AG08395 (cell line): ENCODE measurements around the gene LGALS3BP.
A peak's percentile ranks its signal among the peaks of the same experiment; 100 is the strongest.
"Not testable (repeated sequence)": the region's sequence is repeated elsewhere in the genome, so short reads cannot be mapped to it uniquely, and the experiment has no call there.

Experiments used
- DNase-seq: peaks from one replicate; pipeline ENCODE4 v3.0.0; 2012; ENCODE audit warnings: mixed read lengths, low spot score

LGALS3BP gene, protein sequence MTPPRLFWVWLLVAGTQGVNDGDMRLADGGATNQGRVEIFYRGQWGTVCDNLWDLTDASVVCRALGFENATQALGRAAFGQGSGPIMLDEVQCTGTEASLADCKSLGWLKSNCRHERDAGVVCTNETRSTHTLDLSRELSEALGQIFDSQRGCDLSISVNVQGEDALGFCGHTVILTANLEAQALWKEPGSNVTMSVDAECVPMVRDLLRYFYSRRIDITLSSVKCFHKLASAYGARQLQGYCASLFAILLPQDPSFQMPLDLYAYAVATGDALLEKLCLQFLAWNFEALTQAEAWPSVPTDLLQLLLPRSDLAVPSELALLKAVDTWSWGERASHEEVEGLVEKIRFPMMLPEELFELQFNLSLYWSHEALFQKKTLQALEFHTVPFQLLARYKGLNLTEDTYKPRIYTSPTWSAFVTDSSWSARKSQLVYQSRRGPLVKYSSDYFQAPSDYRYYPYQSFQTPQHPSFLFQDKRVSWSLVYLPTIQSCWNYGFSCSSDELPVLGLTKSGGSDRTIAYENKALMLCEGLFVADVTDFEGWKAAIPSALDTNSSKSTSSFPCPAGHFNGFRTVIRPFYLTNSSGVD

DNA sequence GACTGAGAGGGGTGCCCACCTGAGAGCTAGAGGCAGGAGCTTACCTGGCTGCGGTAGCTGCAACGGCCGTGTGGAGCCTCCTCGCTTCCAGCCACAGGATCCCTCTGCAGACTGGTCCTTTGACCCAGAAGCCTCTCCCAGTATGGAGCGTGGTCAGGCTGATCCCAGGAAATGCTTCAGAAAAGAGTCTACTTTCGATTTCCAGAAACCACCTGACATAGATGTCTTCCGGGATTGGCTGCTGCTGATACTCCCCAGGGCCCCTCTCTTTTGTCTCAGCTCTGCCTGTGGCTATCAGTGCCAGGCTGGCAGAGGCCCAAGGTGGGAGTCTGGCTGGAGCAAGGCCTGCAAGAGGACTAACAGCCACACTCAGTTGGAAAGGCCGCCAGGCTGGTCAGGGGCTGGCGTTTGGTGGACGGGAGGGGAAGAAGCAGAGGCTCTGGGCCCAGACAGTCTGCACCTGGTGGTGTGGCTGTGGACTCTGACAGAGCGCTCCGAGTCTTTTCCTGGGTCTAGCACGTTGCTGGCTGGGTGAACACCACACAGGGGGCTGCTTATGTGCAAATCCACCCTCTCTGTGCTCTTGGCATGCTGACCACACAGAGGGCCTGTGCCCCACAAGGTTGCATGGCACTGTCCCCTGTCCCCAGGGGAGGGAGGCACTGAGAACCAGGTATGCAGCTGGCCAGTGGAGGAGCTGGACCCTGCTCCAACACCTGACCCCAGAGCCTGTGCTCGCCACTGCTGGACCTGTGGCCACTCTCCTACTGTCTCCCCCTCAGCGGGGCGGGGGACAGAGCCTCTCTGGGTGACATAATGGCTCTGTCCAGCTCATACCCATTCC, at the start of gene LGALS3BP:
Gene LGALS3BP (minus strand): TSS at position 144 of the 844 bp plus-strand sequence. CDS start 2,732 bp downstream, outside the sequence.
- DNase-seq, result peak; percentile 85

DNA sequence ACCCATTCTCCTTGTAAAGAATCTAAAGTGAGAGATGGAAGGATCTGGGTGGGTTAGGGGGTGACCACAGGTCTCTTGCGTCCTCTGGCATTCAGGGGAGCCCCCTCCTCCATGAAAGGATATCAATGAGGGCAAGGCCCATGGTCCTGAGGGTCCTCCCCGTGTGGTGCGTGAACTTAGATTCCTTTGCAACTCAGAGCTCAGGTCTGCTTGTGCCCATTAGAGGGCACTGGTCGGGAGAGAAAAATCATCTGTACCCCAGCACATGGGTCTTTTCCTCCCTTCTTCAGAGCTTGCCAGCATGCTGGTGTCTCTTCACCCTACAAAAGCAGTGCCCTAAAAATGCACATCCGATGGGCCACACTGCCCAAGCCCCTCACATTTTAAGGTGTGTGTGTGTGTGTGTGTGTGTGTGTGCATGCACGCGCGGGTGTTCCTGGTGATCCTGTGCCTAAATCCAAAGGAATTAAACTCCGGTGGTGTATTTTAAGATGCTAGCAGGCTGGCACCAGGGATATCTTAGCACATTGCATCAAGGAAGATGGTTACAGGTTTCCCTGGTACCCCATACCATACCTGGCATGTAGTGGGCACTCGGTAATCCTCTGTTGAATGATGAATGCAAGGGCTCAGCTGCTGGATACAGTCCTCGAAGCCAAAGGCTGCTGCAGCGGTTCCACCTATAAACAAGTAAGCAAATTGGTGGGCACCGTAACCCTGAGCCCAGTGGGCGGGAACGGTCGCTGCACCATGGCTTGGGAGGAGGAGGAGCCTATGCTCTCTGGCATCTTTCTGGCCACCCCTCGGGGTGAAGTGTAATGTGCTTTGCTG, 49.0 kb upstream of the LGALS3BP start:
- DNase-seq, result no peak

DNA sequence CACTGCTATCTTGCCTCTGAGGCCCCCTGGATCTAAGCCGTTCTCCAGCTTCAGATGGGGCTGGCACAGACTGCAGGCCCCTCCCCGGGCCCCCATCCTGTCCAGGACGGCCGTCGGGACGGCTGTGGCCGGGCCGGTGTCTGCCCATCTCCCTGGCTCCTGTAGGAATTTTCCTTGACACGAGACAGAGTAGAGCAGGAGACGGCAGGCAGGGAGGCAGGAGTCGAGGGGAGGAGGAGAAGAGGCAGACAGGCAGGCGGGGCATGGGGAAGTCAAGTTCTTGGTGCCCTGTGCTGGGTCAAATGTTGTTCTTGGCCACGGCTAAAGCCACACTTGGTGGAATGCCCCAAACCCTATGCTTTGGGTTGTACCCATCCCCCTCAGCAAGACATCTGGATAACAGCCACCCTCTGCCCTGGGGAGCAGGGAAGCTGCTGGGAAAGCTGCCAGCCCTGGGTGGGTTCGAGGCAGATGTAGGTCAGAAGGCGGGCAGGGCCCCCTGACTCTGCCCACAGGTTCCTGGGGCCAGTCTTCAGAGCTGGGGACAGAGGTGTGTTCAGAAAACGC, 48.3 kb upstream of the LGALS3BP start:
- no peak for DNase-seq

DNA sequence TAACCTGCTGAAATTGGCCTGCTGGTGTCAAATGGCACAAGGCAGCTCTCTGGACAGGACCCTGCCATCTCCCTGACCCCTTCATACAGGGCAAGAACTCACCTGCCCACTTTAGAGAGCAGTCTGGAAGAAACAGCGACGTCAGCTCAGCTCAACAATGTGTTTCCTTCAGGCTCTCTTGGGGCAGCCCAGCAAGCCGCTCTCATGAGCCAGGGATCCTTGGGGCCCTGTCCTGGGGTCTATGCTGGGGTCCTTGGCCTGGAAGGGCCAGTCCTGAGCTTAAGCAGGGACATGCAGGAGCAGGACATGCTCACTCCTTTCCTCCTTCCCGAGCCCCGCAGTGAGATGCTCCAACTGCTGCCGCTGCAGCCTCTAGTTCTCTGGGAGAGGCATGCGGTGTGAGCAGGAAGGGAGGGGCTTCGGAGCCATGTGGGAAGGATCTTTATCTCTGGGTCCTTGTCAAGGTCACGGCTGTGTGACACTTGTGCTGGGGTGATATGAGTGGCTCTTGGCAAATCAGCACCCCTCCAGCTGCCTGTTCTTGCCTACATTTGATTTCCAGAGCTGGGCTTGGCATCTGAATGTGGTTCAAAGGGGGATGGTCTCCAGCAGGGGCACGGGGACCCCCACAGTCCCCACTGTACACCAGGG, 47.7 kb upstream of the LGALS3BP start:
- DNase-seq, result no peak

DNA sequence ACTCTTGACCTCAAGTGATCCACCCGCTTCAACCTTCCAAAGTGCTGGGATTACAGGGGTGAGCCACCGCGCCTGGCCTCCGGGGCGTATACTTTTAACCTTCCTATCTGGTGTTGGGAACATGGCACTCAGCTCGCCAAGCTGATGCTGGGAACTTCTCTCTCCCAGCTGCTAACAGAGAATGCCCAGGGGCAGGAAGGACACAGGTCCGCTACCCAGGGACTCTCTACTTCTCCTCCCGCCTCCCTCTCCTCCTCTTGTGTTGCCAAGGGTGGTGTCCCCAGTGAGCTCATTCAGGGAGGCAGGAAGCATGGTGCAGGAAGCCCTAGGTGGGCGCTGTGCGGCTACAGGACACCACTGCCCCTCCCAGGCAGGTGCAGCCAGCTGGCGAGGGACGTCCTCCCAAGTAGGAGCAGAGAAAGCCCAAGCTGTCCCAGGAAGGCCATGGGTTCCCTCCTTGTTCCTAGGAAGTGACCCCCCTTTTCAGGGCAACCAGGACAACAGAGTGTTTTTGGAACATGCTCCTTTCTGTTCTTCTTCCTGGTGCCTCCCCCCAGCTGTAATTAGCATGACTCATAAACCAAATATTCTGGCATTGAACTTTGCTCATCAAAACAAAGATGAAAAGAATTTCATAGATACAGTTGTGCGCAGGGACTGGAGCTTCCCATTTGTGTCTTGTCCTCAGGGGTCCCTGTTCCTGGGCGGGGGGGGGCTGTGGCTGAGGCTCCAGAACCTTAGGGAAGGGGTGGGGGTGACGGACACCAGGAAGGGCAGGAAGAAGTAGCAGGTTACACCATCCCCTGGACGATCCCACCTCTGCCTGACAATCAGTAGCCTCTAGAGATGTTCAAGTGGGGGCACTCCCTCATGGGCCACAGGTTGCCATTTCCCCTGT, 46.9 kb upstream of the LGALS3BP start:
- DNase-seq, result peak; percentile 89

DNA sequence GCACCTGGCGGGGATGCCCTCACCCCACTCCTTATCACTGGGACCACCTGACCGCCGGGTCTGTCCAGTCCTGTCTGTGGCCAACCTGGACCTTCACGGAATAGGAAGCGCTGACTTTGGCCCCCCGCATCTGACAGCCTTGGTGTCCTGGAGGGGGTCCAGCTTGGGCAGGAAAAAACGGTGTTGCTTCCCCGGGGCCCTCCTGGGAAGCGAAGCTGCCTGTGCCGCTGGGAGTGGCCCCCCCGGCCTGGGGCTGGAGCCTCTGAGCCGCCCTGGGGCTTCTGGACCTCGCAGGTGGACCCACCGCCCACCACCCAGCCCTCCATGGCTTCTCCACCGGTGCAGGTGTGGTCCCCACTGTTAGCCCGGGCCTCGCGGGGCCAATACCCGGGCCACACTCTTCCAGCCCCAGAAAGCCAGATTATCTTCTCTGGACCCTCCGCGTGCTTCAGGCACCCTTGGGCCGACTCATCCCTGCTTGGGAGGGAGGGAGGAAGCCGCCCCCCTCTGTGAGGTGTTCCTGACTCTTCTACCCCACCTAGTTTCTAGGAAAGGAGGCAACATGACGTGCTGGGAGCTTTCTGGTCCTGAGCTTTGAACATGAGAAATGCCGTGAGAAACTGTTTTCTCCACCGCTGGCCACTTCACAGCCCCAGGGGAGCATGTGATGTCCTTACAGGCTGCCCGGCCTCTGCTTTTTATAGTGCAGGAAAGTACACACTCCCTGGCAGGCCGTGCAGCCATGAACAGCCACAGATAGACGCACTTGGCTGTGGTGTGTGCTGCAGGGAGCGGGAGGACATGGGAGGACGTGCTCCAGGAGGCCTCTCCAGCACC, 45.4 kb upstream of the LGALS3BP start:
- DNase-seq, result no peak

DNA sequence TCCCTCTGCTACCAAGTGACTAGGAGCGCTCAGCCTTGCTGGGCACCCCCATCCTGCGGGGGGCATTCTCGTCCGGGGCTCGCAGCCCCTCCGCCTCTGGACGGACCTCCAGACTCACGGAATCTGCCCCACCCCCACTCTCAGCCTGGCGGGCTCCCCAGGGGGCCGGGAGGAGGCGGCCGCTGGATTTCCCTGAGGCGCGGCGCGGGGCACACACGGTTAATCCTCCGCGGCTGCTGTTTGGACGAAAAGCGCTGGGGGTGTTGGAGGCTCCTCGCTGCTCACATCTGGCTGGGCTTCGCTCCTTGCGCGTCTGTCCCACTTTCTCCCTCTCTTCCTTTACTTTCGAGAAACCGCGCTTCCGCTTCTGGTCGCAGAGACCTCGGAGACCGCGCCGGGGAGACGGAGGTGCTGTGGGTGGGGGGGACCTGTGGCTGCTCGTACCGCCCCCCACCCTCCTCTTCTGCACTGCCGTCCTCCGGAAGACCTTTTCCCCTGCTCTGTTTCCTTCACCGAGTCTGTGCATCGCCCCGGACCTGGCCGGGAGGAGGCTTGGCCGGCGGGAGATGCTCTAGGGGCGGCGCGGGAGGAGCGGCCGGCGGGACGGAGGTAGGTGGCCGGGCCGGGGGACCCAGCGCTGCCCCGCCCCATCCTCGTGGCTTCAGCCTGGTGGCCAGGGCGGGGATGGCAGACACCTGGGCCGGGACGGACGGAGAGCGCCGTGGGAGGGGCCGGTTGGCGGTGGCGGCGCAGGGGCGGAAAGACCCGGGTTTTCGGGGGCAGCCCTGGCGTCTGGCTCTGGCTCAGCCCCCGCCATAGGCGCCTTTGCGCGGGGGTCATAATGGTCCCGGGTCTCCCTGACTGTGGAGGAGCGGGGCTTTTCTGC, 44.4 kb upstream of the LGALS3BP start, which contains the start of gene C1QTNF1:
Gene C1QTNF1 (plus strand): TSS at position 284 of the 886 bp plus-strand sequence. CDS start 19,800 bp downstream, outside the sequence.
- DNase-seq, result no peak

DNA sequence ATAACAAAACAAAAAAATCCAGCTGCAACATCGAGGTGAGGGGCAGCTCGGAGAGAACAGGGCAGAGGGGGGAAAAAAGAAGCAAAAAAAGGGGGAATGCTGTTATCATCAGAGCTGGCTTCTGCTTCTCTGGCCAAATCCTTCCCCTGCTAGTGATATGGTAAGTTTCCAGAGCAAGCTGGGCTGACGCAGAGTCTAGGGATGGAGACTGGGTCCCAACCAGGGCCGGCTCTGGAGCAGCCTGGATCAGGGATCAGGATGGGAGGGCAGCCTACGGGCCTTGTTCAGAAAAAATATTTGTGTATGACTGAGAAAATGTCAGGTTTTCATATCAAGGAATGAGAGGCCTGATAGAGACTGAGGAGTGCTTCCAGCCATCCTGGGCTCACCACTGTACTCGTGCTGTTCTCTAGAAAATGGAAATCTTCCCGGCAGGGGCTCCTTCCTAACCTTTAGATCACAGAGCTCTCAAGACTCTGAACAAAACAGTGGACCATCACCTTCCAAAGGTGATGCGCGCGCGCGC, 43.5 kb upstream of the LGALS3BP start:
- DNase-seq, result no peak

DNA sequence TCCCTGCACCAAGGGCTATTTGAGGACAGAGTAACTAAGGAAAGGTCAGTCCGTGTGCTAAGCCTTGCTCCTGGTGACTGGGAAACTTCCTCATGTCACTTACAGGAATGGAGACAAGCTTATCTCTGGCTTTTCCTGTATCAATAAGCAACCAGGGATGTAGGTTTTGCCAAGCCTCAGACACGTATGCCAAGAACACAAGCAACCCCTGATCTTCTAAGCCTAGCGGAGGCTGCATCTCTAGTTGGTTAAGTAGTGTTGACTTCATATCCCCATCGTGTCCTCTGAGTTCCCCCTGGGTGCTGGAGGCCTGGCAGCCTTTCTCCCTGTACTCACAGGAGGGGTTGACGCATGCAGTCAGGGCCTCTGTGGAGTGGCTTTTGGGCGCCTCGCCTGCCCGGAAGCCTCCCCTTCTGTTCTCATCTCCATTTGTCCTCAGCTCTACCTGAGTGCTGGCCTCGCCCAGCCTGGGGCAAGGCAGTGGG, 42.8 kb upstream of the LGALS3BP start:
- no peak for DNase-seq

DNA sequence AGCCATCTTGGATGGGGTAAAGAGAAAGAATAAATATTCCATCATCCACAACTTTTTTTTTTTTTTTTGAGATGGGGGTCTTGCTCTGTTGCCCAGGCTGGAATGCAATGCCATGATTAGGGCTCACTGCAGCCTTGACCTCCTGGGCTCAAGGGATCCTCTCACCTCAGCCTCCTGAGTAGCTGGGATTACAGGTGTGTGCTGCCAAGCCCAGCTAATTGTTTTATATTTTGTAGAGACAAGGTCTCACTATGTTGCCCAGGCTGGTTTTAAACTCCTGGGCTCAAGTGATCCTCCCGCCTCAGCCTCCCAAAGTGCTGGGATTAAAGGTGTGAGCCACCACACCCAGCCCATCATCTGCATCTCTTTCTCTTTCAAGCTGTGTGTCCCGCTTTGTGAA, 42.2 kb upstream of the LGALS3BP start:
- not testable (repeated sequence) for DNase-seq

DNA sequence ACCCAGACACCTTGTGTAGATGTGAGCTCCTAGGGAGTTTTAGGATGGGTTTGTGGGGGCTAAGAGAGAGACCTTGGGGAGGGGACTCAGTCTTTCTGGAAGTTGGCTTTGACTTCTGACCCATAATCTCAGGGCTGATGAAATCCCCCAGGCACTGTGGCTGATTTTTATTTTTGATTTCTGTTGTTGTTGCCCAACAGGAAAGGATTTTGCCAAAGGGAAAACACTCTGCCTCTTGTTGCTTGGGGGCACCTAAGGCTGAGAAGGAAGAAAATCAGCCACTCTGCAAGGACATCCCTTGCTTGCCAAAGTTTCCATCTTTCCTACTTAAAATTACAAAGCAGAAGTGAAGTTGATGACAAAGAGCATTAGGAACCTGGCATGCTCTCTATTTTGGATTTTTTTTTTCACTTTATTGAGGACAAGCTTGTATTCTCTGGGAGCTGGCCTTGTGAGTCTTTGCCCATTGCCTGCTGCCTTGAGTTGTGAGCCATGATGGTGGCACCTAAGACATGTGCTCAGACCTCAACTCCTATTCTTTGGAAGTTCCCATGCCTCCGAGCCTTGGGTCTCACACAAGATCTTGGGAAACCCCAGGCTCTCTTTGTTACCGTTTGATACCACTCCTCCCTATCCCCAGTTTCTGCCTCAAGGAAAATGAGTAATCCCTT, 41.0 kb upstream of the LGALS3BP start:
- no peak for DNase-seq

DNA sequence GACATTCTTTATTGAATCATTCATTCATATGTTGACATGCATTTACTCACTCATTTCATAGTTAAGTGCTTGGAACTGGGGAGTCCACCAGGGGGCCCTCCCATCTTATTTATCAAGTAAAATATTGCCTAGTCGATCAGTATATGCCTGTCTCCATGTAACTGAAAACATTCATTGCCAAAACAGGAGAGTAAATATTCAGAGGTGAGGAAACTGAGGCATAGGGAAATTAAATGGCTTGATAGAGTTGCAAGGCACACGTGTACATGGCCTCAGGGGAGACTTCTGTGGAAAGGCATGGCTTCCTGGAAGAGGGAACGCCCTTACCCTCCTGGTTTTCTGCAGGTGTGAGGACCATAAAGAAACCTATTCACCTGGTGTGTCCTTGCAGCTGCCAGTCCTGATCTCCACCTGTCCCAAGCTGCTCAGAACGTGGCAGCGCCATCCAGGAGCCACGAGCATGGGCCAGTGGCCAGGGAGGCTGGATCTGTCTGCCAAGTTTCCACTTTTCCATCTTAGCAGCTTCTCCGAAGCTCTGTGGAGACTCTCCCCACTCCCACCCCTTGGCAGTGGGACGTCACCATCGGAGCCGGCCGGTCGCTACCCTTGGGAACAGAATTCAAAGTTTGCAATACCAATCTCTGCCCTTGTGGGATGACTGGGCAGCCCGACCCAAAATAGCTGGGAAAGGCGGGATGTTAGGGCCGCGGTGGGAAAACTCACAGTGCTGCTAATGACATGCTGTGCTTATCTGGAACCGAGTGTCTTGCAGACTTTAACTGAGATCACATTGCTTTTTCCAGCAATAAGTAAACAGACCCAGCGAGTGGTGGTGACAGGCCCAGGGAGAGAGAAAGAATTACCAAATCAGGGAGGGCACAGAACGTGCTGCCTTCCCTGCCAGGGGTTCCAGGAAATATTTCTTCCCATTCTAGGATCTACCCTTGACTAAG, 40.2 kb upstream of the LGALS3BP start:
- DNase-seq, result peak; percentile 65

DNA sequence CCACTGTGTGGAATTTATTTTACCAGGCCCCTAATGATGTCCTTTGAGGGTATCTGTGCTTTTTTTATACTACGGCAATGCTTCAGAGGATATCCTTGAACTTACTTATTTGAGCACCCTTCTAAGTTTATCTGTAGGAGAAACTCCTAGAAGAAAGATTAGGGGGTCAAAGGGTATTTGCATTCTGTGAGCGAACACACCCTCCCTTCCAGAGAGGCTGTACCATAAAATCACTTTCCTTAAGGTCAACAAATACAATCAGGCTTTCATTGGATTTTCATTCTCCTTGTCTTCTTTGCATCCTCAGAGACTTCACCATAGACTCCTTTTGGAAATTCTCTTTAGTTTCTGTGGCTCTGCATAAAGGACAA, 39.5 kb upstream of the LGALS3BP start:
- no peak for DNase-seq

DNA sequence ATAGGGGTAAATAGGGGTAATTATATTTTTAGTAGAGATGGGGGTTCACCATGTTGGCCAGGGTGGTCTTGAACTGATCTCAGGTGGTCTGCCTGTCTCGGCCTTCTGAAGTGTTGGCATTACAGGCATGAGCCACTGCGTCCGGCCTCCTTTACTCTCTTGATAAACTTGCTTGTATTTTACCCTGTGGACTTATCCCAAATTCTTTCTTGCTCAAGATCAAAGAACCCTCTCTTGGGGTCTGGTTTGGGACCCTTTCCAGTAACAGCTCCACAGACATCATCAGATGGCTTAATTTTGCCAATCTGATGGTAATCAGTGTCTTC, 38.6 kb upstream of the LGALS3BP start:
- no peak for DNase-seq

DNA sequence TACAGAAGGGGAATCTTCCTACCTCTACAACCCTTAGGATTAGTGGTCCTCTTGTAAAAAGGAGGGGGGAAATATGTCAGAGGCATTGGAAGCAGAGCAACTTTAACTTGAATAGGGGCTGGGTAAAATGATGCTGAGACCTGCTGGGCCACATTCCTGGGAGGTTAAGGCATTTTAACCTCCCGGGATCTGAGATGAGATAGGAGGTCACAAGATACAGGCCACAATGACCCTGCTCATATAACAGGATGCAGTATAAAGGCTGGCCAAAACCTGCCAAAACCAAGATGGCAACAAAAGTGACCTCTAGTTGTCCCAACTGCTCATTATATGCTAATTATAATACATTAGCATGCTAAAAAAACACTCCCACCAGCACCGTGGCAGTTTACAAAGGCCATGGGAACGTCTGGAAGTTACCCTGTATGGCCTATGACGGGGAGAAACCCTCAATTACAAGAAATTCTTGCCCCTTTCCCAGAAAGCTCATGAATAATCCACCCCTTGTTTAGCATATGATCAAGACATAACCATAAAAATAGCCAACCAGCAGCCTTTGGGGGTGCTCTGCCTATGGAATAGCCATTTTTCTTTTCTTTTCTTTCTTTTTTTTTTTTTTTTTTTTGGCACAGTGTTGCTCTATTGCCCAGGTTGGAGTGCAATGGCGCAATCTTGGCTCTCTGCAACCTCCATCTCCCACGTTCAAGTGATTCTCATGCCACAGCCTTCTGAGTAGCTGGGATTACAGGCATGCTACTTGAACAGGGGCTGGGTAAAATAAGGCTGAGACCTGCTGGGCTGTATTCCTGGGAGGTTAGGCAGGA, 38.0 kb upstream of the LGALS3BP start:
- DNase-seq, result no peak
